Forelimb muscle (tissue), 1 donor: ENCODE data around the gene PTCD3. TPM values are rescaled to one million over a fixed set of nuclear protein-coding genes. Genes with fewer than 3 reads are reported as not detected.

Source experiments
- DNase-seq: peaks from one replicate; pipeline ENCODE4 v3.0.0-alpha.2; 2013; ENCODE audit warnings: low read depth
- polyA plus RNA-seq: library from polyadenylated mRNA; unstranded; fragments of 120-200 nt; gene quantifications from one replicate; pipeline ENCODE4 v1.2.1, GENCODE V29; 2013; ENCODE audit not compliant: insufficient read length

Gene PTCD3
- polyA plus RNA-seq, 1 donor: 72.3 TPM

- no peak for DNase-seq
Observed at GRCh38 chr2:86081724-86082123, 24.3 kb upstream of the PTCD3 start.

DNA sequence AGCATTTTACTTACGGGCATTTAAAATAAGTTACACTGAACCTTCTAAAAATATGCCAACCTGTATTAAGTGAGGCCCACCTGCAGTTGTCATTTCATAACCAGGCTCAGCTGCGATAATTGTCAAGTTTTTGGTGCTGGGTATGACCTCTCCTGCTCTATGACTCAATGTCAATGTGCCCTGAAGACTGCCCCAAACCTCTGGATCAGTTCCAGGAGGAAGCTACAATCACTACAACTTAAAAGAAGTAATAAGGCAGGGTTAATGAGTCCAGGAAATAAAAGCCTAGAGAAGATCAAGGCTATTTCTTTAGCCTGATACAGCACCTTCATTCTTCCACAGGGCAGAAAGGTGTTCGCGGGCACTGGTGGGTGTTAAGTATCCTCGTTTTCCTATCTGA is 23.3 kb upstream of the PTCD3 start:
- no peak for DNase-seq

DNA sequence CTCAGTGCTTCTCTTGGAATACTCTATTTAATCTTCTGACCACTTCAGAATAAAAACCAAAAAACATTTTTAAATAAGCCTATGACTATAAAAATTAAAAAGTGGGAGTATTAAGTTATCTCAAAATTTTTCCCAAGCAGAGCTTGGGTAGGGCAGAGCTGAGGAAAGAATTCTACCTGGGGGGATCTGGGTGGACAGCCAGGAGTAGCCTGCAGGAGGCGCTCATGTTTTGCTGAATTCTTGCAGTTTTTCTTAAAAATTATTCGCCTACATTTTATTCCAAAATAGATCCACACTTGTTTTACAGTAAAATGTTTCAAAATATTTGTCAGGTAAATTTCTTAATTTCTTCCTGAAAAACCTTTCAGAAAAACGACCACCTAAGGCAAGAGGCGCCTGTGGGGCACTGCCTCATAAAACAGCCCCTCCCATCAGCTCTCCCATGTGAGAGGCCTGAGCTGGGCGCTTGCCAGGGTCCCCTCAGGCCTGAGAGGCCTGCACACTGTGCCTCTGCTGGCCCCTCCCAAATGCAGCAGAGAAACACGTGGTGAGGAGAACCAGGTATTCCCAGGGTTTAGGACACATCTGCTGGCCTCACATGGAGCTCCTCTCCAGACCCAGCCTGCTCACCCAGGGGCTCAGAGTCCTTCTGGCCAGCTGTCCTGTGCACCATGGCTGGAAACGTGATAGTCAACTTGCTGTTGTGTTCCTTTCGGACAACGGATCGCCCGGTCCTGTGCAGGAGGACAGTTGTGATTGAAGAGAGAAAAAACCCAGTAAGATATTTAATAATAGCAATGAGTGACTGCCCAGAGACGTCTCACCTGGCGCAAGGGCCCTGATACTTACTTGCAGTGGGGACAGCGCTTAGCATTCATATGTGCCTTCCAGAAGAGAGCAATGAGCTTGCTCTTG is 17.8 kb upstream of the PTCD3 start:
- DNase-seq: no peak

DNA sequence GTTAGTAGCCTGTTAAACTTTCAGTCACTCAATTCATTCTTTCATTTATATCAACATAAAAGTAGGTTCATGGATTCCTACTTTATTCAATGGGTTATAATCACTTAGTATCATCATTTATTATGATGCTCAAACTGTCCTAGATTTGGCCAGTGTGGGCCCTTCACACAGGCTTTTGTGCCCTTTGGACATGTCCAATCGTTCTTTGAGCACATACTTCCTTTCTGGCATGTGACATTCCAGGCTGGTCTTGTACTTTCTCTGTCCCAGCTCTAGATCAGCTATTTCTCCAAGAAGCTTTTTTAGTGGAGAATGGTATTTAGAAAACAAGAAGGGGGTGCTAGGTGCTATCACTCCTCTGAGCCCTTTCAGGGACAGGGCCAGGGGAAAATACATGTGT is 11.8 kb upstream of the PTCD3 start:
- DNase-seq: no peak

DNA sequence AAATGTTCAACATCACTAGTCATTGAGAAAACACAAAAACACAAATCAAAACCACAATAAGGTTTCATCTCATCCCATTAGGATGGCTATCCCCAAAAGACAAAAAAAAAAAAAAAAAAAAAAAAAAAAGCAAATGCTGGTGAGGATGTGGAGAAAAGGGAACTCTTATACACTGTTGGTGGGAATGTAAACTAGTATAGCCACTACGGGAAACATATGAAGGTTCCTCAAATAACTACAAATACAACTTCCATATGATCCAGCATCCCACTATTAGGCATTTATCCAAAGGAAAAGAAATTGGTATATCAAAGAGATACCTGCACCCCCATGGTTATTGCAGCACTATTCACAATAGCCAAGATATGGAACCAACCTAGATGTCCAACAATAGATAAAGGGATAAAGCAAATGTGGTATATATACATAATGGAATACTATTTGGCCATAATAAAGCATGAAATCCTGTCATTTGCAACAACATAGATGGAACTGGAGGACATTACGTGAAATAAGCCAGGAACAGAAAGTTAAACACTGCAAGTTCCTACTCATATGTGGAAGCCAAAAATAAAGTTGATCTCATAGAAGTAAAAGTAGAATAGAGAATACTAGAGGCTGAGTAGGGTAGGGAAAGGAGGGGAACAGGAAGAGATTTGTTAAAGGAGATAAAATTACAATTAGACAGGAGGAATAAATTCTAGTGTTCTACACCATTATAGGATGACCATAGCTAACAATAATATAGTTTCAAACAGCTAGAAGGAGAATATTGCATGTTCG is 8.7 kb upstream of the PTCD3 start:
- no peak for DNase-seq

DNA sequence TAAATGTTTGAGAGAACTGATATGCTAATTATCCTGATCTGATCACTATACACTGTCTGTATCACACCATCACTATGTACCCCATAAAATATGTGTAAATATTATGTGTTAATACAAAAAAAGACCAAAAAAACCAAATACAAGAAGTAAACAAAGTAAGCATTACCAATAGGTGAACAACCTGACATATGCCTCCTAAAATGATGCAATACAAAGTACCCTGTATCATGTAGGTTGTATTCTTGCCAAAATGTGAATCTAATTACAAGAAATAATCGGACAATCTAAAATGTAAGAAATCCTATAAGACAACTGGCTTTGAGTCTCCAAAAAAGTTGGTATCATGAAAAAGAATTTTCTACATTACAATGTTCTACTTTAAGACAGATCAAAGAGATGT is 8.1 kb upstream of the PTCD3 start:
- no peak for DNase-seq

GRCh38 chr2:86102157-86102556 is 3.9 kb upstream of the PTCD3 start:
- DNase-seq: no peak

DNA sequence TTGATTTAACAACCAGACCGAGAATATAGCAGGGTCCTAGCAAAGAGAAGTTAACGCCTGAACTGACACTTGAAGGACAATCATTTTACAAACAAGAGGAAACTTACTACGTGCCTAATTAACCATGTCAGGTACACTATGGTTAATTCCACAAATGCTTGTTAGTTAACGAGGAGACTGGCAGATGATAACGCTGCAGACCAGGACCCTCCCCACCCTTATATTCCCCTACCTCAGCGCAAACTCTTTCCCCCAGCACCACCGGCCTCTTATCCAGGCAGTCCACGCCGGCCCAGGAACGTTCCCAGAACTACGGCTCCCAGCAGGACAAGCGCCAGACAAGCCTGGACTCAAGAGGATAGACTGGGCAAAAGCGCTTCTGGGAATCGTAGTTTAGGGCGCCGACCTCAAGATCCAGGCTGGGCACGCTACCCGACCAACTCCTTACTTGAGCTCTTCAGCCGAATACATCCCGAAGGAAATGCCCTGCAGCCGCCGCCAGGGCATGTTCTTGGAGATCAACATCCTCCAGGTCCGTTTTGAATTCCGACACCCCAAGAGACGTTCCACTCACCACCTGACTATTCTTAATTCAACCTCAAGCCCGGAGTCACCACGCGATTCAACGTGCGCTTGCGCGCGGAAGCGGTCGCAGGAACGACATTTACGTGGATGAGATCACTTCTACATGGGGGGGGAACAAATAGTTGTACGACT is 625 bp upstream of the PTCD3 start, which contains the start of gene POLR1A:
Gene POLR1A (minus strand): TSS at position 635 of the 717 bp plus-strand sequence. CDS start 110 bp downstream, at position 525.
- DNase-seq: peak; percentile 86

- DNase-seq: no peak
Observed at GRCh38 chr2:86107031-86107430, 996 bp downstream of the PTCD3 start.

DNA sequence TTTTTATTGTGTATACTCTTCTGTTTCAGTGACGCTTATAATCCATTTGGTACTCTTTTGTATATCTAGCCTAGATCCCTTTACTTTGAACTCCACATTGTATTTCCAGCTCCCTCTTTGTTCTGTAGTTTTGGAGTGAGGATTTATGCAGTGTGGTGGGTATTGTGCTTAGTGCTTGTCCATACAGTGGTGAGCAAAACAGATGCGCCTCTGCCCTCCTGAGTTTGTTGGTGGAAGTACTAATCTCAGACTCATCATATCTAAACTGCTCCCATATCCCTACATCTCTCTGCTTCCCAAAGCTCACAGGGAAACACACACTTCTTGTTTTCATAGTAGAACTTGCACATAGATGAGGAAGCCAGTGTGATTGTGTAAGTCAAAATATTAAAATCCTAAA is 12.1 kb downstream of the PTCD3 start:
- DNase-seq: no peak

DNA sequence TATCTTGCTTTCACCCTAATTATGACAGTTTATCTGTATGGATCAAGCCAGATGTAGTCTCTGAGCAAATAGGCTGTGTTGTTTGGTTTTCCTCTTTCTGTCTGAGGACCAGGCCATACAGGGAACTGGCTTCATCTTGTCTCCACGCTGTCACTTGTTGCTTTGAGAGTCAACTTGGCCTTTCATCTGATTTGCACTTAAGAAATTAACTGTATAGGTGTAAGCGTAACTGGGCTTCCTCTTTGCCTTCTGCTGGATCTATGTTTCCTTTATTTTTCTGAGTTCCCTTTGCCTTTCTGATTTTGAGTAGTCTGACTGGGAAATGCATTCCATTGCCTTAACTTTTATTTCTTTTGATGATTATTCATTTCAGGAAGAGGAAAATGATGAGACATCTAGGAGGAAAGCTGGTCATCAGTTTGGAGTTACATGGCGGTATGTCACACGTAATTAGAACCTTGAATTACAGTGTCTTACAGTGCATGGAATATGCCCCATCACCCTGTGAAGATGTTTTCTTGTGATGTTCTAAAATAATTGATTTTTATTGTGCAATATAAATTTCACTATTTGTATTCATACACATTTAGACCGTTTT is 17.4 kb downstream of the PTCD3 start:
- no peak for DNase-seq

GRCh38 chr2:86124683-86125082 is 18.6 kb downstream of the PTCD3 start:
- DNase-seq: no peak

- DNase-seq: no peak
Observed at GRCh38 chr2:86134709-86135108, 28.7 kb downstream of the PTCD3 start.

DNA sequence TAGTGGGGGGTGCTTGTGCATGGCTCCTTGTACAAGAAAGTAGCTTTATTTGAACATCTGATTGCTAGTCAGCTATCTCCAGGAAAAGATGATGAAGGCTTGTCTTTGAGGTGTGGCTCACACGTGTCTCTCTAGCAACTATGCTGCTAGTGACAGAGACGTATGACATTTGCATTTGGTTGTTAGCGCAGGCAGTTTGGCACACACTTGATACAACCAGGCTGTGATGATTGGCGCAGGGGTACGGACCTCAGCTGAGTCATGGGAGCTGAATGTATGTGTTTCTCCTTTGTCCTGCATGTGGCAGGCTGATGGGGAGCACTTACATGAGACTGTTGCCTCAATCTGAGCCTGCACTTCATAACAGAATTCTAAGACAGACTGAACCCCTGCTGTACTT is 29.6 kb downstream of the PTCD3 start:
- DNase-seq: no peak

DNA sequence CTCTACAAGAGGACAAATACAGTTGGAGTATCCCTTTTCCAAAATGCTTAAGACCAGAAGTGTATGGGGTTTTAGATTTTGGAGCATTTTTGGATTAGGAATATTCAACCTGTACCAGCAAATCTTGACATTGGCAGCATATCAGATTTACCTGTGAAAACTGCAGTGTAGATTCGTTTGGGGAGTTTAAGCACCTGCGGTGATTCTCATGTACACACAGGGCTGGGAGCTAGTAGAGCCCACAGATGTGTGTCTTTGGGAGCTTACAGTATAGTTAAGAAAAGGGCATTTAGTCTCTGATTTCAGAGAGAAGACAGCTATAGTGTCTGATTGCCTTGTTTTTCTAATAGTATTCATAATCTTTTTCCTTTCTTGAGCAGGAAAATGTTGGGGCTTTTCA is 30.1 kb downstream of the PTCD3 start:
- no peak for DNase-seq

GRCh38 chr2:86138736-86139625 is 32.9 kb downstream of the PTCD3 start:
- no peak for DNase-seq

DNA sequence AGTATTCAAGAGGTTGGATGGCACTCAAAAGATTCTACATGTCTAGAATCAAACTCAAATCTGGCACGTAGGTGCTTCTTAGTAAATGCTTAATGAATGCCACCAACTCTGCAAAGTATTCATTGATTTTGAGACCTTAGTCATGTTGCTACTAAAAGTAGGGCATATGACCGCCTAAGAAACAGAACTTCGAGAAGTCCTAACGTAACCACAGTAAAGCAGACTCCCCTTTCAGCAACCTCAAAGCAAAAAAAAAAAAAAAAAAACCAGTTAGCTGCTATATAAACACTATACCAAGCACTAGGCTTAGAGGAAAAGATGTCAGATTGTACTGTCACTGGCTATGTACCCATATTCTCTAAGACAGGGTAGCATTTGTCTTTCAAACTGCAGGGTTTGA is 33.9 kb downstream of the PTCD3 start:
- DNase-seq: no peak

DNA sequence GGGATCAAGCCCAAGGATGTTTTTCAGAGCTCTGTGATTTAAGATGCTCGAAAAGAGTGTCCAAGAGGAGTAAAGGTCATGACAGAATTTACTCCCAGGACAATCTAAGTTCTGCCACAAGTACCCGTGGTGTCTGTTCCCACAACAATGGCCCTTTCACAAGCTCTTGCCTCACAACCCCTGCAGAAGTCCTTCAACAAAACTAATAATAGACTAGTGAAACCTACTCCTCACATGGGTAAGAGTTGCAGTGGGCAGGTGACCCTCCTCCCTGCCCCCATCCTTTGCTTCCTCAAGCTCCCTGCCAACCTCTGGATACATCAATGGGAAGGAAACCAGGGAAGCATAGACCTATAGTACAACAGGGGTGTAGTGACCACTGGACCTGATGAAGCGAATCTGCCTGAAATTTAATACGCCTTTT is 34.9 kb downstream of the PTCD3 start:
- DNase-seq: no peak

- no peak for DNase-seq
Observed at GRCh38 chr2:86142436-86143257, 36.6 kb downstream of the PTCD3 start.

DNA sequence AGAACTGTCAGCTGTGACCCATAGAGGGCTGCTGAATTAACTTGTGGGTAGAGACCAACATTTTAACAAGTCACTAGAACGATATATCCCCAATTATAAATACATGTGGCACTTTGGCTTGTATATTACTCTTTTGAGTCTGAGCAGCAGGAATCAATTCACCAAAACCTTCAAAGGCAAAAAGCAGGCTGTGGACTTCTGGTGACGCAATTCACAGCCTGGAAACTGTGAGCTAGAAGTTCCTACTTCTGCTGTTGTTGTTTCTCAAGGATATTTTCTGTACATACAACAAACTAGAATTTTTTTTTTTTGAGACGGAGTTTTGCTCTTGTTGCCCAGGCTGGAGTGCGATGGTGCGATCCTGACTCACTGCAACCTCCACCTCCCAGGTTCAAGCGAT is 37.3 kb downstream of the PTCD3 start:
- DNase-seq: no peak
